GM21447 (cell line): ENCODE data around the gene OVOL1.
"Not testable (repeated sequence)": the region's sequence is repeated elsewhere in the genome, so short reads cannot be mapped to it uniquely, and the experiment has no call there.

Experiments
- ATAC-seq: cut with Tn5 transposase; IDR thresholded peaks from one replicate; pipeline ENCODE4 v1.9.1; 2021; ENCODE audit not compliant: unreplicated experiment

Gene OVOL1

GRCh38 chr11:65814131-65814985 lies 27.5 kb downstream of the OVOL1 start:
- ATAC-seq = no peak

- no peak for ATAC-seq
Measured at GRCh38 chr11:65814986-65815565, 28.2 kb downstream of the OVOL1 start.

GRCh38 chr11:65816696-65817095 lies 29.8 kb downstream of the OVOL1 start:
- no peak for ATAC-seq

- ATAC-seq = no peak
Measured at GRCh38 chr11:65817312-65817834, 30.5 kb downstream of the OVOL1 start.

GRCh38 chr11:65817835-65818680 lies 31.2 kb downstream of the OVOL1 start:
- peak; percentile 59 for ATAC-seq

GRCh38 chr11:65821107-65821506 lies 34.2 kb downstream of the OVOL1 start:
- ATAC-seq = no peak

GRCh38 chr11:65822776-65823528 lies 36.1 kb downstream of the OVOL1 start:
- ATAC-seq = no peak

GRCh38 chr11:65826984-65827735 lies 40.3 kb downstream of the OVOL1 start:
- no peak for ATAC-seq

- no peak for ATAC-seq
Measured at GRCh38 chr11:65829459-65829858, 42.6 kb downstream of the OVOL1 start.

- not testable (repeated sequence) for ATAC-seq
Measured at GRCh38 chr11:65832231-65832630, 45.4 kb downstream of the OVOL1 start.

GRCh38 chr11:65833297-65834030 lies 46.6 kb downstream of the OVOL1 start, which contains the start of gene SNX32:
SNX32 (plus strand) TSS chr11:65833963; CDS start chr11:65834066, 103 bp downstream.
- ATAC-seq = peak; percentile 92

GRCh38 chr11:65834202-65834601 lies 47.3 kb downstream of the OVOL1 start:
- no peak for ATAC-seq

- ATAC-seq = no peak
Measured at GRCh38 chr11:65842144-65842543, 55.3 kb downstream of the OVOL1 start.

- ATAC-seq = no peak
Measured at GRCh38 chr11:65843811-65844210, 56.9 kb downstream of the OVOL1 start.

GRCh38 chr11:65844231-65844872 lies 57.5 kb downstream of the OVOL1 start:
- no peak for ATAC-seq
